ENCODE results near the gene FETUB. TPM values are rescaled to one million over a fixed set of nuclear protein-coding genes. Genes with fewer than 3 reads are reported as not detected.

FETUB gene
- total and polyA plus RNA-seq, 12 donors, result 0.21 to 0.42 (median 0.30) TPM; not detected in 8

GRCh38 chr3:186594591-186595113, 45.5 kb upstream of the FETUB start:
- 67 to 72% methylated on average over 6 of the region's 6 CpGs for WGBS, 2 donors

DNA sequence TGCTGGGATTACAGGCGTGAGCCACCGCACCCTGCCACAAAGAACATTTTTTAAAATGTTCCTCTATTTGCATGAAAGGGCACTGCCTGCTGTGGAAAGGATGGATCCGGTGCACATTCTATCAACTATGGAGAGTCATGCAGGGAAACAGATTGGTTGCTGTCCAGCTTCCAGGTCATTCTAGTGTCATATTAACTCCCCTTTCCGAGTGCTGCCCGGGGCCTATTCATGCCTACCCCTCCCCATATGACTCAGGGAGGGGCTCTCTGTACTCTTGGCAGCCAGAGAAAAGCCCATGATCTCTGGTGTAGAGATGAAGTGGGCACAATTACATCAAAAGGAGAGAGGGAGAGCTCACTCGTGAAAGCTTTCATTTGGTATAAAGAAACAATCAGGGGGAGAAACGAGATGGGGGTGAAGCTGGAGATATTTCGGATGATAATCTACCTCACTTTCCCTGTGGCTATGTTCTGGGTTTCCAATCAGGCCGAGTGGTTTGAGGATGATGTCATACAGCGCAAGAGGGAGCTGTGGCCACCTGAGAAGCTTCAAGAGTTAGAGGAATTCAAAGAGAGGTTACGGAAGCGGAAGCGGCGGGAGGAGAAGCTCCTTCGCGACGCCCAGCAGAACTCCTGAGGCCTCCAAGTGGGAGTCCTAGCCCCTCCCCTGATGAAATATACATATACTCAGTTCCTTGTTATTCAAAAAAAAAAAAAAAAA, 43.5 kb upstream of the FETUB start:
- no peak overlapping the region for H3K4me3 ChIP-seq
- H3K27me3 ChIP-seq, result no peaks in the 10 kb centered on the region
- no peak for TF ChIP-seq CTCF (IDR thresholded peaks at IDR 0.05)
- H3K36me3 ChIP-seq, result no peaks in the 10 kb centered on the region
- H3K9me3 ChIP-seq, result no peaks in the 10 kb centered on the region
- 46 to 48% methylated on average over 17 of the region's 17 CpGs for WGBS, 2 donors
- peaks cover 0 to 18% (median 0%) of the 10 kb centered on the region in 9 donors for H3K4me1 ChIP-seq
- H3K27ac ChIP-seq, result no peak overlapping the region
- no peak for DNase-seq
- intact Hi-C loops (cut with DNase I), result no loop called here
- no peak for ATAC-seq

More at GRCh38 chr3:186594591-186595113, 45.5 kb upstream of the FETUB start:
- intact Hi-C loops (cut with DNase I), result no loop called here
- H3K27ac ChIP-seq, result no peak overlapping the region
- TF ChIP-seq CTCF (IDR thresholded peaks at IDR 0.05), result no peak
- no peaks in the 10 kb centered on the region for H3K36me3 ChIP-seq
- no peaks in the 10 kb centered on the region for H3K9me3 ChIP-seq
- H3K4me1 ChIP-seq, result peaks cover 0 to 15% (median 0%) of the 10 kb centered on the region in 9 donors
- H3K4me3 ChIP-seq, result no peak overlapping the region
- DNase-seq, result no peak
- no peak for ATAC-seq
- H3K27me3 ChIP-seq, result no peaks in the 10 kb centered on the region

GRCh38 chr3:186598108-186598784, 42.0 kb upstream of the FETUB start:
- H3K4me3 ChIP-seq, result no peak overlapping the region

More at GRCh38 chr3:186598108-186598784, 42.0 kb upstream of the FETUB start:
- H3K27ac ChIP-seq, result peak overlapping the region in 5 of 10 donors; percentile 49 to 75 (median 58)
- WGBS, 2 donors, result 46 to 61% methylated on average over 11 of the region's 11 CpGs
- DNase-seq, result peak; percentile 66 to 80
- no peaks in the 10 kb centered on the region for H3K27me3 ChIP-seq
- H3K9me3 ChIP-seq, result no peaks in the 10 kb centered on the region
- peak; percentile 78 to 98 (median 95) for ATAC-seq
- TF ChIP-seq CTCF (IDR thresholded peaks at IDR 0.05), result no peak
- intact Hi-C loops (cut with DNase I), result no loop called here
- peaks cover 0 to 18% (median 0%) of the 10 kb centered on the region in 9 donors for H3K4me1 ChIP-seq
- no peaks in the 10 kb centered on the region for H3K36me3 ChIP-seq

Data from heart right ventricle (tissue), 16 donors.